GM19043 (cell line): ENCODE results near the gene GJA5.

Source experiments
- ATAC-seq: cut with Tn5 transposase; IDR thresholded peaks from one replicate; pipeline ENCODE4 v1.9.1; 2021; ENCODE audit warnings: low read depth; ENCODE audit not compliant: unreplicated experiment

GJA5 gene

GRCh38 chr1:147768101-147768500, 7.7 kb upstream of the GJA5 start:
- ATAC-seq, result no peak

- ATAC-seq, result no peak
Observed at GRCh38 chr1:147762233-147763024, 2.0 kb upstream of the GJA5 start.

GRCh38 chr1:147758379-147759100, 1.9 kb downstream of the GJA5 start:
- ATAC-seq, result no peak

GRCh38 chr1:147757015-147757990, 3.1 kb downstream of the GJA5 start:
- ATAC-seq, result no peak

GRCh38 chr1:147756341-147756740, 4.1 kb downstream of the GJA5 start:
- ATAC-seq, result no peak

- no peak for ATAC-seq
Observed at GRCh38 chr1:147754661-147755060, 5.7 kb downstream of the GJA5 start.

GRCh38 chr1:147753081-147753480, 7.3 kb downstream of the GJA5 start:
- ATAC-seq, result no peak

- no peak for ATAC-seq
Observed at GRCh38 chr1:147752511-147752910, 7.9 kb downstream of the GJA5 start.

GRCh38 chr1:147751346-147751745, 9.1 kb downstream of the GJA5 start:
- ATAC-seq, result no peak

GRCh38 chr1:147750618-147751217, 9.7 kb downstream of the GJA5 start:
- no peak for ATAC-seq

- ATAC-seq, result no peak
Observed at GRCh38 chr1:147749792-147750191, 10.6 kb downstream of the GJA5 start.

GRCh38 chr1:147748676-147749350, 11.6 kb downstream of the GJA5 start:
- ATAC-seq, result no peak

- ATAC-seq, result no peak
Observed at GRCh38 chr1:147747966-147748365, 12.4 kb downstream of the GJA5 start.

- ATAC-seq, result no peak
Observed at GRCh38 chr1:147745271-147745670, 15.1 kb downstream of the GJA5 start.

GRCh38 chr1:147741065-147741464, 19.3 kb downstream of the GJA5 start:
- ATAC-seq, result no peak

- ATAC-seq, result no peak
Observed at GRCh38 chr1:147740391-147740790, 20.0 kb downstream of the GJA5 start.

GRCh38 chr1:147738739-147739476, 21.5 kb downstream of the GJA5 start:
- ATAC-seq, result no peak

GRCh38 chr1:147738129-147738528, 22.3 kb downstream of the GJA5 start:
- no peak for ATAC-seq

GRCh38 chr1:147736883-147737282, 23.5 kb downstream of the GJA5 start:
- no peak for ATAC-seq
